Neural progenitor cell (in vitro differentiated cells): ENCODE results near the gene ITPK1.

Experiments used
- EZH2 ChIP-seq: fragments of 200-600 bp; sonication (generic); IDR thresholded peaks from 2 replicates; pipeline ENCODE4 v1.6.1; 2017; ENCODE audit warnings: antibody characterized with exemption, mild to moderate bottlenecking, moderate library complexity
- EZH2phosphoT487 ChIP-seq: fragments of 200-600 bp; sonication (generic); IDR thresholded peaks from 2 replicates; pipeline ENCODE4 v1.6.1; 2017; ENCODE audit warnings: antibody characterized with exemption
- TF ChIP-seq, protein P1 (sequence below): fragments of 200-600 bp; sonication (generic); IDR thresholded peaks from 2 replicates; pipeline ENCODE4 v1.5.1; 2017; ENCODE audit warnings: antibody characterized with exemption, mild to moderate bottlenecking

DNA sequence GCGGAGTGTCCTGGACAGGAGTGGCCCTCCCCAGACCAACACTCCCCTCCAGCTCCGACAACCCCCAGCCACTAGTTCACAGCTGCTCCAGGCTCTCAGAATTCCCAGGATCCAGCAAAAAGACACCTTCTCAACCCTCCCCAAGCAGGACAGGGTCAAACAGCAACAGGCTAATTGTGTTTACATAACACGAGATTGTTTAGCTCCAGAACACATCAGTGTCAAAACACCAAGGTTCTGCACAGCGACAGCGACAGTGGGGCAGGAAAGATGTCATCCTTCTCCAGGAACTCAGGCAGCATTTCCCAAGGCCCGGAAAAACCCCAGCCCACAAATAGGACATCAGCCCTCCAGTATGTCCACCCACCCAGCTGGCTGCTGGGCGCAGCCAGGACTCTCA lies 16.5 kb downstream of the ITPK1 start:
- TF ChIP-seq, protein P1, sequence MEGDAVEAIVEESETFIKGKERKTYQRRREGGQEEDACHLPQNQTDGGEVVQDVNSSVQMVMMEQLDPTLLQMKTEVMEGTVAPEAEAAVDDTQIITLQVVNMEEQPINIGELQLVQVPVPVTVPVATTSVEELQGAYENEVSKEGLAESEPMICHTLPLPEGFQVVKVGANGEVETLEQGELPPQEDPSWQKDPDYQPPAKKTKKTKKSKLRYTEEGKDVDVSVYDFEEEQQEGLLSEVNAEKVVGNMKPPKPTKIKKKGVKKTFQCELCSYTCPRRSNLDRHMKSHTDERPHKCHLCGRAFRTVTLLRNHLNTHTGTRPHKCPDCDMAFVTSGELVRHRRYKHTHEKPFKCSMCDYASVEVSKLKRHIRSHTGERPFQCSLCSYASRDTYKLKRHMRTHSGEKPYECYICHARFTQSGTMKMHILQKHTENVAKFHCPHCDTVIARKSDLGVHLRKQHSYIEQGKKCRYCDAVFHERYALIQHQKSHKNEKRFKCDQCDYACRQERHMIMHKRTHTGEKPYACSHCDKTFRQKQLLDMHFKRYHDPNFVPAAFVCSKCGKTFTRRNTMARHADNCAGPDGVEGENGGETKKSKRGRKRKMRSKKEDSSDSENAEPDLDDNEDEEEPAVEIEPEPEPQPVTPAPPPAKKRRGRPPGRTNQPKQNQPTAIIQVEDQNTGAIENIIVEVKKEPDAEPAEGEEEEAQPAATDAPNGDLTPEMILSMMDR = no peak
- TF ChIP-seq EZH2 (no peak), EZH2phosphoT487 (no peak)
